Gastrocnemius medialis (tissue), 4 donors: ENCODE measurements around the gene BSDC1. TPM values are rescaled to one million over a fixed set of nuclear protein-coding genes. Genes with fewer than 3 reads are reported as not detected.

Source experiments
- ATAC-seq, 2 donors: fragments of 150-250 bp; one replicate each; pipeline ENCODE4 v1.9.1; 2016
- DNase-seq, 2 donors: peaks; one replicate each; pipeline ENCODE4 v3.0.0-alpha.2; 2019
- H3K27ac ChIP-seq, 4 donors: fragments of 200-600 bp; sonication (generic); 1 replicate in 1 of 4; 2 replicates in 3 of 4; pipeline ENCODE4 v1.5.1; 2016 to 2018; ENCODE audit warnings: mild to moderate bottlenecking in 2 of 4, moderate library complexity in 1 of 4
- H3K27me3 ChIP-seq, 3 donors: fragments of 200-600 bp; sonication (generic) in 2 of 3; 1 replicate in 1 of 3; 2 replicates in 2 of 3; pipeline versions ENCODE4 v1.5.1 to v1.6.0; 2016 to 2019; ENCODE audit warnings: mild to moderate bottlenecking in 1 of 3, moderate library complexity in 1 of 3
- H3K36me3 ChIP-seq, 2 donors: fragments of 200-600 bp; sonication (generic) in 1 of 2; one replicate each; pipeline ENCODE4 v1.5.1; 2017 to 2018
- H3K4me1 ChIP-seq, 2 donors: fragments of 200-600 bp; sonication (generic) in 1 of 2; one replicate each; pipeline ENCODE4 v1.5.1; 2016 to 2017; ENCODE audit warnings: mild to moderate bottlenecking in 2 of 2
- H3K4me3 ChIP-seq, 4 donors: fragments of 200-600 bp; sonication (generic) in 3 of 4; 1 replicate in 1 of 4; 2 replicates in 3 of 4; pipeline ENCODE4 v1.5.1; 2016 to 2019; ENCODE audit warnings: mild to moderate bottlenecking in 2 of 4
- H3K9me3 ChIP-seq, 3 donors: fragments of 200-600 bp; sonication (generic) in 2 of 3; 1 replicate in 1 of 3; 2 replicates in 2 of 3; pipeline ENCODE4 v1.5.1; 2016 to 2019
- CTCF ChIP-seq, 5 experiments: fragments of 450-650 bp in 3 of 5; fragments of 200-600 bp in 2 of 5; sonication (generic) in 2 of 5; IDR thresholded peaks in 4 of 5; conservative IDR thresholded peaks in 1 of 5; 1 replicate in 4 of 5; 2 replicates in 1 of 5; pipeline ENCODE4 v1.5.1; 2016 to 2019; ENCODE audit warnings: antibody characterized with exemption in 5 of 5, mild to moderate bottlenecking in 3 of 5, moderate library complexity in 3 of 5
- POLR2A ChIP-seq, 2 donors: fragments of 450-650 bp; IDR thresholded peaks; one replicate each; pipeline ENCODE4 v1.6.1; 2017; ENCODE audit warnings: antibody characterized with exemption in 2 of 2, mild to moderate bottlenecking in 2 of 2, moderate library complexity in 2 of 2
- in situ Hi-C, 4 donors: fragments of 200-750 bp; cut with MboI; loops; one replicate each; pipeline versions ENCODE4 v1.15.0 to v1.8.0; 2017; ENCODE audit warnings: low sequenced_read_pairs in 4 of 4
- intact Hi-C: fragments of 100-400 bp; cut with DNase I; formaldehyde crosslinking; loops from one replicate; pipeline ENCODE4 v1.15.1; 2023; ENCODE audit warnings: low total_unique reads
- total RNA-seq, 4 donors: library from RNA; depleted of rRNA; stranded (reverse); fragments of >200 nt; gene quantifications; one replicate each; pipeline versions ENCODE4 v1.1.0 to v1.2.3, GENCODE V29; 2016

BSDC1 gene
- total RNA-seq, 4 donors from 2014 or later: 53.8 to 77.8 (median 62.1) TPM

- no peaks in the 10 kb centered on the region for H3K9me3 ChIP-seq
- no peak for TF ChIP-seq POLR2A (IDR thresholded peaks at IDR 0.05)
- TF ChIP-seq CTCF (IDR thresholded peaks at IDR 0.05 in 4 of 5, conservative IDR thresholded peaks at IDR 0.05 in 1 of 5): no peak
- H3K27me3 ChIP-seq: no peaks in the 10 kb centered on the region
- no peak overlapping the region for H3K27ac ChIP-seq
- DNase-seq: no peak
- H3K4me1 ChIP-seq: no peaks in the 10 kb centered on the region
- no peak for ATAC-seq
- peaks cover 0 to 59% of the 10 kb centered on the region in 2 donors for H3K36me3 ChIP-seq
- no peak overlapping the region for H3K4me3 ChIP-seq
- intact Hi-C loops: no loop called here
- in situ Hi-C loops: no loop called here
Measured at GRCh38 chr1:32330558-32331151, 63.6 kb downstream of the BSDC1 start.

- Histone ChIP-seq H3K27me3 (no peaks in the 10 kb centered on the region), H3K4me1 (no peaks in the 10 kb centered on the region), H3K9me3 (no peaks in the 10 kb centered on the region), H3K36me3 (peaks cover 0 to 61% of the 10 kb centered on the region in 2 donors), H3K4me3 (no peak overlapping the region), H3K27ac (no peak overlapping the region)
- DNase-seq (no peak), ATAC-seq (no peak)
- TF ChIP-seq CTCF (IDR thresholded peaks at IDR 0.05 in 4 of 5, conservative IDR thresholded peaks at IDR 0.05 in 1 of 5) (no peak), POLR2A (IDR thresholded peaks at IDR 0.05) (no peak)
- intact Hi-C loops (no loop called here), in situ Hi-C loops (no loop called here)
Measured at GRCh38 chr1:32329931-32330466, 64.2 kb downstream of the BSDC1 start.

GRCh38 chr1:32327204-32327603, 67.0 kb downstream of the BSDC1 start:
- in situ Hi-C loops (no loop called here), intact Hi-C loops (no loop called here)
- H3K9me3 ChIP-seq: no peaks in the 10 kb centered on the region
- H3K4me3 ChIP-seq: no peak overlapping the region
- H3K4me1 ChIP-seq: no peaks in the 10 kb centered on the region
- TF ChIP-seq CTCF (IDR thresholded peaks at IDR 0.05 in 4 of 5, conservative IDR thresholded peaks at IDR 0.05 in 1 of 5) (no peak), POLR2A (IDR thresholded peaks at IDR 0.05) (no peak)
- H3K36me3 ChIP-seq: peaks cover 0 to 64% of the 10 kb centered on the region in 2 donors
- ATAC-seq (no peak), DNase-seq (no peak)
- H3K27me3 ChIP-seq: no peaks in the 10 kb centered on the region
- H3K27ac ChIP-seq: no peak overlapping the region

- intact Hi-C loops: no loop called here
Measured at GRCh38 chr1:32321712-32322291, 72.4 kb downstream of the BSDC1 start.

More at GRCh38 chr1:32321712-32322291, 72.4 kb downstream of the BSDC1 start:
- Histone ChIP-seq H3K9me3 (no peaks in the 10 kb centered on the region), H3K27ac (no peak overlapping the region), H3K36me3 (peaks cover 0 to 32% of the 10 kb centered on the region in 2 donors), H3K4me1 (no peaks in the 10 kb centered on the region), H3K27me3 (no peaks in the 10 kb centered on the region), H3K4me3 (no peak overlapping the region)
- ATAC-seq: no peak
- in situ Hi-C loops: no loop called here
- no peak for DNase-seq
- TF ChIP-seq POLR2A (IDR thresholded peaks at IDR 0.05) (no peak), CTCF (IDR thresholded peaks at IDR 0.05 in 4 of 5, conservative IDR thresholded peaks at IDR 0.05 in 1 of 5) (no peak)
